GM12878 (cell line): ENCODE measurements around the gene ZNF790. TPM values are rescaled to one million over a fixed set of nuclear protein-coding genes. Genes with fewer than 3 reads are reported as not detected.
"Not testable (repeated sequence)": the region's sequence is repeated elsewhere in the genome, so short reads cannot be mapped to it uniquely, and the experiment has no call there.

Source experiments
- ATAC-seq: fragments of 200-7000 bp; cut with Tn5 transposase; 3 replicates; pipeline ENCODE4 v1.9.1; 2020; ENCODE audit warnings: mild to moderate bottlenecking, moderate library complexity
- BruUV-seq: library from RNA; stranded (reverse); fragments of 400-500 nt; replicated peaks from 2 replicates; lab custom pipeline; 2021; lab: Mats Ljungman, UMichigan
- CTCF ChIA-PET: fragments of 300-600 bp; sonication (Branson Sonifier 250); formaldehyde crosslinking; extraction: SDS; loops from one replicate; lab custom pipeline; 2021; ENCODE audit warnings: inconsistent platforms; lab: Yijun Ruan, JAX
- POLR2A ChIA-PET: fragments of 350-600 bp; formaldehyde crosslinking; extraction: SDS; loops from one replicate; lab custom pipeline; 2021; ENCODE audit warnings: inconsistent platforms; lab: Charles Lee
- RAD21 ChIA-PET: fragments of 300-600 bp; sonication (Branson Sonifier 250); formaldehyde crosslinking; loops from one replicate; lab custom pipeline; 2023; ENCODE audit warnings: antibody characterized with exemption; ENCODE audit not compliant: unreplicated experiment; lab: Charles Lee
- SMC1A ChIA-PET: fragments of 300-600 bp; sonication (Branson Sonifier 250); formaldehyde crosslinking; loops from one replicate; lab custom pipeline; 2023; ENCODE audit not compliant: unreplicated experiment, uncharacterized antibody; lab: Charles Lee
- DNase-seq: peaks from one replicate; pipeline ENCODE4 v3.0.0-alpha.2; 2011; ENCODE audit warnings: low read depth, low spot score
- FAIRE-seq: peaks from 3 replicates; lab custom pipeline; 2011; peaks lifted over from hg19 to GRCh38; lab: Jason Lieb, UNC
- H2AFZ ChIP-seq: 2 replicates; pipeline ENCODE4 v1.6.0; 2011; ENCODE audit warnings: low read depth, low read length, control low read depth; ENCODE audit not compliant: control insufficient read depth
- H3K27ac ChIP-seq: 2 replicates; pipeline ENCODE4 v1.5.1; 2011; ENCODE audit warnings: control low read depth; ENCODE audit not compliant: control insufficient read depth, insufficient read depth
- H3K27me3 ChIP-seq, 2 experiments: replicated peaks in 1 of 2; 2 replicates each; pipeline versions ENCODE4 v1.6.0 to v1.6.1; 2011; ENCODE audit warnings: low read length in 1 of 2; ENCODE audit not compliant: control insufficient read depth in 2 of 2, insufficient read depth in 2 of 2
- H3K36me3 ChIP-seq, 2 experiments: 2 replicates each; pipeline ENCODE4 v1.5.1; 2011; ENCODE audit warnings: low read length in 1 of 2; ENCODE audit not compliant: control insufficient read depth in 2 of 2, insufficient read depth in 2 of 2
- H3K4me1 ChIP-seq: 2 replicates; pipeline ENCODE4 v1.6.1; 2011; ENCODE audit warnings: mild to moderate bottlenecking, low read length, moderate library complexity, mixed read lengths; ENCODE audit not compliant: control insufficient read depth, insufficient read depth
- H3K4me2 ChIP-seq: 2 replicates; pipeline ENCODE4 v1.6.0; 2011; ENCODE audit warnings: control low read depth; ENCODE audit not compliant: control insufficient read depth, insufficient read depth
- H3K4me3 ChIP-seq: fragments of 200-600 bp; sonication (generic); 2 replicates; pipeline ENCODE4 v1.5.1; 2016
- H3K79me2 ChIP-seq: 2 replicates; pipeline ENCODE4 v1.6.0; 2011; ENCODE audit warnings: low read length; ENCODE audit not compliant: control insufficient read depth, insufficient read depth
- H3K9ac ChIP-seq: 2 replicates; pipeline ENCODE4 v1.8.0; 2011; ENCODE audit warnings: low read length, control low read depth, mixed read lengths; ENCODE audit not compliant: control insufficient read depth, insufficient read depth
- H3K9me3 ChIP-seq: replicated peaks from 3 replicates; pipeline ENCODE4 v1.5.1; 2011; ENCODE audit warnings: mild to moderate bottlenecking, low read length; ENCODE audit not compliant: control insufficient read depth, insufficient read depth
- H4K20me1 ChIP-seq: 2 replicates; pipeline ENCODE4 v1.6.0; 2011; ENCODE audit not compliant: control insufficient read depth, insufficient read depth
- ATF3 ChIP-seq: IDR thresholded peaks from 2 replicates; pipeline ENCODE4 v1.6.1; 2011; ENCODE audit warnings: low read depth, mild to moderate bottlenecking, low read length, moderate library complexity, borderline replicate concordance; ENCODE audit errors: extremely low read depth
- CBFB ChIP-seq: IDR thresholded peaks from 2 replicates; pipeline ENCODE4 v1.6.1; 2016; ENCODE audit warnings: antibody characterized with exemption, low read depth
- CHD2 ChIP-seq: IDR thresholded peaks from 2 replicates; pipeline ENCODE4 v1.6.1; 2011; ENCODE audit warnings: low read depth, low read length, improper control_type of control experiment, borderline replicate concordance
- MTA3 ChIP-seq: IDR thresholded peaks from 2 replicates; pipeline ENCODE4 v1.6.1; 2012; ENCODE audit warnings: low read length, inconsistent platforms, borderline replicate concordance
- PML ChIP-seq: IDR thresholded peaks from 2 replicates; pipeline ENCODE4 v1.6.1; 2012; ENCODE audit warnings: low read length, inconsistent platforms
- RAD21 ChIP-seq: IDR thresholded peaks from 2 replicates; pipeline ENCODE4 v1.6.1; 2011; ENCODE audit warnings: mild to moderate bottlenecking, low read depth, low read length, moderate library complexity; ENCODE audit not compliant: insufficient read depth
- RELB ChIP-seq: fragments of 450-650 bp; IDR thresholded peaks from 2 replicates; pipeline ENCODE4 v1.6.1; 2017; ENCODE audit warnings: low read depth, mild to moderate bottlenecking, moderate library complexity
- SIX5 ChIP-seq: IDR thresholded peaks from 2 replicates; pipeline ENCODE4 v1.6.1; 2011; ENCODE audit warnings: mild to moderate bottlenecking, low read depth, low read length, moderate library complexity; ENCODE audit not compliant: severe bottlenecking
- ZBTB33 ChIP-seq: fragments of 450-650 bp; IDR thresholded peaks from 2 replicates; pipeline ENCODE4 v1.6.1; 2017; ENCODE audit warnings: mild to moderate bottlenecking
- WGBS: methylation state at CpG from one replicate; pipeline ENCODE4 v1.1.6; 2016; ENCODE audit warnings: low lambda C conversion rate; ENCODE audit not compliant: insufficient replicate concordance, insufficient coverage; ENCODE audit errors: missing lambda C conversion rate; 5-methylcytosine and 5-hydroxymethylcytosine counted together
- in situ Hi-C: fragments of 300-500 bp; cut with MboI; formaldehyde crosslinking; loops from 9 replicates; pipeline ENCODE4 v1.14.3; 2018; ENCODE audit warnings: mixed read lengths
- intact Hi-C: fragments of 100-400 bp; cut with micrococcal nuclease; formaldehyde crosslinking; loops from one replicate; pipeline ENCODE4 v1.14.2; 2022; ENCODE audit not compliant: unreplicated experiment
- polyA plus RNA-seq, 11 experiments: library from polyadenylated mRNA; depleted of rRNA in 4 of 11; unstranded in 6 of 11; stranded (reverse) in 5 of 11; fragments of >200 nt; fragmentation: Nextera tagmentation in 4 of 11; fragmentation: Illumina TruSeq in 1 of 11; extraction: Ambion mirVana in 4 of 11; extraction: Trizol in 1 of 11; gene quantifications; 1 replicate in 1 of 11; 2 replicates in 10 of 11; pipeline versions ENCODE4 v1.2.1 to v1.2.3, GENCODE V29; 2011 to 2016; ENCODE audit warnings: inconsistent platforms in 2 of 11, missing spikeins in 2 of 11, low read depth in 1 of 11
- total RNA-seq, 4 experiments: library from RNA; depleted of rRNA in 3 of 4; stranded (reverse); fragments of >200 nt in 3 of 4; fragmentation: Illumina TruSeq in 1 of 4; extraction: Trizol in 1 of 4; gene quantifications; 2 replicates each; pipeline versions ENCODE4 v1.2.1 to v1.2.3, GENCODE V29; 2013 to 2021

ZNF790 gene
- total and polyA plus RNA-seq, 10 of the 15 experiments (the other 5 are each of a cell fraction or from before 2014, with no cell fraction given) = 0.87 to 5.2 (median 2.9) TPM

- H3K27ac ChIP-seq, H3K4me3 ChIP-seq, DNase-seq, ATAC-seq, H3K9me3 ChIP-seq, CTCF ChIA-PET, intact Hi-C loops, H3K9ac ChIP-seq, RAD21 ChIA-PET, SMC1A ChIA-PET, H3K36me3 ChIP-seq, H3K27me3 ChIP-seq, in situ Hi-C loops, FAIRE-seq, H3K4me1 ChIP-seq, BruUV-seq, H3K4me2 ChIP-seq, H3K79me2 ChIP-seq, H4K20me1 ChIP-seq, H2AFZ ChIP-seq: not testable (repeated sequence)
- WGBS = 77% methylated on average over 9 of the region's 34 CpGs
- POLR2A ChIA-PET = interaction anchor here (0.5 kb wide), 1 partner anchor 62 kb away, joined by 4 read pairs; no protein-coding TSS in a partner anchor
Observed at GRCh38 chr19:36791420-36792141, 46.6 kb downstream of the ZNF790 start.

GRCh38 chr19:36775768-36776167 is 62.4 kb downstream of the ZNF790 start:
- intact Hi-C loops (no loop called here), in situ Hi-C loops (no loop called here)
- no peaks in the 10 kb centered on the region; the same call in none of the 2 replicates for H3K79me2 ChIP-seq
- H3K4me2 ChIP-seq = no peak overlapping the region
- ChIA-PET SMC1A (no interaction called here), POLR2A (no interaction called here), RAD21 (no interaction called here), CTCF (no interaction called here)
- no peaks in the 10 kb centered on the region for H4K20me1 ChIP-seq
- 0 out of 2 replicates have a peak, but pooled peaks cover 4% of the 10 kb centered on the region for H3K4me1 ChIP-seq
- H3K9ac ChIP-seq = no peak overlapping the region
- no peaks in the 10 kb centered on the region for H3K36me3 ChIP-seq
- ATAC-seq = no peak
- FAIRE-seq = no peak
- H3K27ac ChIP-seq = no peak overlapping the region
- no peaks in the 10 kb centered on the region for H3K27me3 ChIP-seq
- no peak overlapping the region for H3K4me3 ChIP-seq
- H2AFZ ChIP-seq = no peak overlapping the region
- BruUV-seq = no TSS peak
- H3K9me3 ChIP-seq = peaks cover 2% of the 10 kb centered on the region
- 100% methylated on average over 9 of the region's 38 CpGs for WGBS
- no peak for DNase-seq
- TF ChIP-seq CHD2 (no peak), RELB (no peak), PML (no peak), MTA3 (no peak), ATF3 (no peak), SIX5 (no peak), ZBTB33 (no peak), RAD21 (no peak), CBFB (no peak)
